GM12878 (cell line): Measurements from ENCODE around the gene EDN2. TPM values are rescaled to one million over a fixed set of nuclear protein-coding genes. Genes with fewer than 3 reads are reported as not detected.

Source experiments
- ATAC-seq: fragments of 200-7000 bp; cut with Tn5 transposase; 3 replicates; pipeline ENCODE4 v1.9.1; 2020; ENCODE audit warnings: mild to moderate bottlenecking, moderate library complexity
- BruUV-seq: library from RNA; stranded (reverse); fragments of 400-500 nt; replicated peaks from 2 replicates; lab custom pipeline; 2021; lab: Mats Ljungman, UMichigan
- CTCF ChIA-PET: fragments of 300-600 bp; sonication (Branson Sonifier 250); formaldehyde crosslinking; extraction: SDS; loops from one replicate; lab custom pipeline; 2021; ENCODE audit warnings: inconsistent platforms; lab: Yijun Ruan, JAX
- POLR2A ChIA-PET: fragments of 350-600 bp; formaldehyde crosslinking; extraction: SDS; loops from one replicate; lab custom pipeline; 2021; ENCODE audit warnings: inconsistent platforms; lab: Charles Lee
- RAD21 ChIA-PET: fragments of 300-600 bp; sonication (Branson Sonifier 250); formaldehyde crosslinking; loops from one replicate; lab custom pipeline; 2023; ENCODE audit warnings: antibody characterized with exemption; ENCODE audit not compliant: unreplicated experiment; lab: Charles Lee
- SMC1A ChIA-PET: fragments of 300-600 bp; sonication (Branson Sonifier 250); formaldehyde crosslinking; loops from one replicate; lab custom pipeline; 2023; ENCODE audit not compliant: unreplicated experiment, uncharacterized antibody; lab: Charles Lee
- DNase-seq: peaks from one replicate; pipeline ENCODE4 v3.0.0-alpha.2; 2011; ENCODE audit warnings: low read depth, low spot score
- FAIRE-seq: peaks from 3 replicates; lab custom pipeline; 2011; peaks lifted over from hg19 to GRCh38; lab: Jason Lieb, UNC
- H2AFZ ChIP-seq: 2 replicates; pipeline ENCODE4 v1.6.0; 2011; ENCODE audit warnings: low read depth, low read length, control low read depth; ENCODE audit not compliant: control insufficient read depth
- H3K27ac ChIP-seq: 2 replicates; pipeline ENCODE4 v1.5.1; 2011; ENCODE audit warnings: control low read depth; ENCODE audit not compliant: control insufficient read depth, insufficient read depth
- H3K27me3 ChIP-seq, 2 experiments: replicated peaks in 1 of 2; 2 replicates each; pipeline versions ENCODE4 v1.6.0 to v1.6.1; 2011; ENCODE audit warnings: low read length in 1 of 2; ENCODE audit not compliant: control insufficient read depth in 2 of 2, insufficient read depth in 2 of 2
- H3K36me3 ChIP-seq, 2 experiments: 2 replicates each; pipeline ENCODE4 v1.5.1; 2011; ENCODE audit warnings: low read length in 1 of 2; ENCODE audit not compliant: control insufficient read depth in 2 of 2, insufficient read depth in 2 of 2
- H3K4me1 ChIP-seq: 2 replicates; pipeline ENCODE4 v1.6.1; 2011; ENCODE audit warnings: mild to moderate bottlenecking, low read length, moderate library complexity, mixed read lengths; ENCODE audit not compliant: control insufficient read depth, insufficient read depth
- H3K4me2 ChIP-seq: 2 replicates; pipeline ENCODE4 v1.6.0; 2011; ENCODE audit warnings: control low read depth; ENCODE audit not compliant: control insufficient read depth, insufficient read depth
- H3K4me3 ChIP-seq: fragments of 200-600 bp; sonication (generic); 2 replicates; pipeline ENCODE4 v1.5.1; 2016
- H3K79me2 ChIP-seq: 2 replicates; pipeline ENCODE4 v1.6.0; 2011; ENCODE audit warnings: low read length; ENCODE audit not compliant: control insufficient read depth, insufficient read depth
- H3K9ac ChIP-seq: 2 replicates; pipeline ENCODE4 v1.8.0; 2011; ENCODE audit warnings: low read length, control low read depth, mixed read lengths; ENCODE audit not compliant: control insufficient read depth, insufficient read depth
- H3K9me3 ChIP-seq: replicated peaks from 3 replicates; pipeline ENCODE4 v1.5.1; 2011; ENCODE audit warnings: mild to moderate bottlenecking, low read length; ENCODE audit not compliant: control insufficient read depth, insufficient read depth
- H4K20me1 ChIP-seq: 2 replicates; pipeline ENCODE4 v1.6.0; 2011; ENCODE audit not compliant: control insufficient read depth, insufficient read depth
- ATF7 ChIP-seq: fragments of 450-650 bp; IDR thresholded peaks from 2 replicates; pipeline ENCODE4 v1.6.1; 2016; ENCODE audit warnings: low read depth, mild to moderate bottlenecking
- FOS ChIP-seq: IDR thresholded peaks from 3 replicates; pipeline ENCODE4 v1.6.1; 2011; ENCODE audit warnings: borderline replicate concordance; ENCODE audit not compliant: insufficient read length; ENCODE audit errors: extremely low read depth
- HDAC6 ChIP-seq: fragments of 200-600 bp; sonication (generic); IDR thresholded peaks from one replicate; pipeline ENCODE4 v1.8.0; 2017; ENCODE audit warnings: antibody characterized with exemption; ENCODE audit not compliant: unreplicated experiment
- MEF2B ChIP-seq: fragments of 450-650 bp; IDR thresholded peaks from 2 replicates; pipeline ENCODE4 v1.6.1; 2018; ENCODE audit warnings: mild to moderate bottlenecking, moderate library complexity; ENCODE audit not compliant: partially characterized antibody, poor library complexity, severe bottlenecking
- NFYB ChIP-seq: IDR thresholded peaks from 2 replicates; pipeline ENCODE4 v1.6.1; 2011; ENCODE audit warnings: low read depth, mild to moderate bottlenecking, low read length, improper control_type of control experiment, moderate library complexity; ENCODE audit not compliant: insufficient read depth
- POU2F2 ChIP-seq: IDR thresholded peaks from 3 replicates; pipeline ENCODE4 v1.6.1; 2011; ENCODE audit warnings: low read depth, mild to moderate bottlenecking, low read length, borderline replicate concordance
- ZBED1 ChIP-seq: IDR thresholded peaks from 2 replicates; pipeline ENCODE4 v1.6.1; 2016; ENCODE audit warnings: borderline replicate concordance
- ZNF622 ChIP-seq: fragments of 450-650 bp; IDR thresholded peaks from 2 replicates; pipeline ENCODE4 v1.6.1; 2017; ENCODE audit warnings: mild to moderate bottlenecking, inconsistent platforms
- WGBS: methylation state at CpG from one replicate; pipeline ENCODE4 v1.1.6; 2016; ENCODE audit warnings: low lambda C conversion rate; ENCODE audit not compliant: insufficient replicate concordance, insufficient coverage; ENCODE audit errors: missing lambda C conversion rate; 5-methylcytosine and 5-hydroxymethylcytosine counted together
- in situ Hi-C: fragments of 300-500 bp; cut with MboI; formaldehyde crosslinking; loops from 9 replicates; pipeline ENCODE4 v1.14.3; 2018; ENCODE audit warnings: mixed read lengths
- intact Hi-C: fragments of 100-400 bp; cut with micrococcal nuclease; formaldehyde crosslinking; loops from one replicate; pipeline ENCODE4 v1.14.2; 2022; ENCODE audit not compliant: unreplicated experiment
- polyA plus RNA-seq, 11 experiments: library from polyadenylated mRNA; depleted of rRNA in 4 of 11; unstranded in 6 of 11; stranded (reverse) in 5 of 11; fragments of >200 nt; fragmentation: Nextera tagmentation in 4 of 11; fragmentation: Illumina TruSeq in 1 of 11; extraction: Ambion mirVana in 4 of 11; extraction: Trizol in 1 of 11; gene quantifications; 1 replicate in 1 of 11; 2 replicates in 10 of 11; pipeline versions ENCODE4 v1.2.1 to v1.2.3, GENCODE V29; 2011 to 2016; ENCODE audit warnings: inconsistent platforms in 2 of 11, missing spikeins in 2 of 11, low read depth in 1 of 11
- total RNA-seq, 4 experiments: library from RNA; depleted of rRNA in 3 of 4; stranded (reverse); fragments of >200 nt in 3 of 4; fragmentation: Illumina TruSeq in 1 of 4; extraction: Trizol in 1 of 4; gene quantifications; 2 replicates each; pipeline versions ENCODE4 v1.2.1 to v1.2.3, GENCODE V29; 2013 to 2021
- TF ChIP-seq, protein P1 (sequence below): fragments of 450-650 bp; conservative IDR thresholded peaks from 2 replicates; pipeline ENCODE4 v1.6.1; 2017; ENCODE audit warnings: mild to moderate bottlenecking, moderate library complexity
- TF ChIP-seq, protein P2 (sequence below): fragments of 450-650 bp; formaldehyde crosslinking; IDR thresholded peaks from 2 replicates; pipeline ENCODE4 v1.5.0; 2022; ENCODE audit warnings: mild to moderate bottlenecking, missing genetic modification characterization
- TF ChIP-seq, protein P3 (sequence below): IDR thresholded peaks from 2 replicates; pipeline ENCODE4 v1.6.1; 2011; ENCODE audit warnings: borderline replicate concordance, low read depth, mild to moderate bottlenecking, moderate library complexity, mixed read lengths, low read length; ENCODE audit not compliant: insufficient read depth; ENCODE audit errors: extremely low read length
- TF ChIP-seq, protein P4 (sequence below): fragments of 450-650 bp; IDR thresholded peaks from 2 replicates; pipeline ENCODE4 v1.6.1; 2016; ENCODE audit warnings: mild to moderate bottlenecking

EDN2 gene
- total and polyA plus RNA-seq, 10 of the 15 experiments (the other 5 are each of a cell fraction or from before 2014, with no cell fraction given): 0.11 to 1.5 (median 0.43) TPM; not detected in 1

DNA sequence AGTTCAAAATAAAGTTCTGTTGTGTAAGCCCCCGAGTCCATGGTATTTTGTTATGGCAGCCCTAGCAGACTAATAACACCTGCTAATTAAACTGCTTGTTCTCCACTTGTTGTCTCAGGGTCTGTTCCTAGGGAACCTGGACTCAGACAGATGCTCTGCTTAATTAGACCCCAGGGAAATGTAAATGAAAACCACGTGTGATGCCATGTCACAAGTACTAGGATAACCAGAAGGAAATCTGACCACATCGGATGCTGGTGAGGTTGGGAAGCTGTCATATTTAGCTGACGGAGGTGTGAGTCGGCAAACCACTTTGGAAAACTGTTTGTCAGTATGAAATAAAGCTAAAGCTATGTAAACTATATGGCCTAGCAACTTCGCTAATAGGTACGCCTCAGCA, 19.6 kb downstream of the EDN2 start:
- ChIA-PET SMC1A (no interaction called here), POLR2A (no interaction called here), CTCF (interaction anchor here (1.2 to 1.3 kb wide), 2 partner anchors 19 to 32 kb away, joined by 3 to 4 read pairs; partner anchors contain the start of gene EDN2), RAD21 (no interaction called here)
- TF ChIP-seq, protein P1, sequence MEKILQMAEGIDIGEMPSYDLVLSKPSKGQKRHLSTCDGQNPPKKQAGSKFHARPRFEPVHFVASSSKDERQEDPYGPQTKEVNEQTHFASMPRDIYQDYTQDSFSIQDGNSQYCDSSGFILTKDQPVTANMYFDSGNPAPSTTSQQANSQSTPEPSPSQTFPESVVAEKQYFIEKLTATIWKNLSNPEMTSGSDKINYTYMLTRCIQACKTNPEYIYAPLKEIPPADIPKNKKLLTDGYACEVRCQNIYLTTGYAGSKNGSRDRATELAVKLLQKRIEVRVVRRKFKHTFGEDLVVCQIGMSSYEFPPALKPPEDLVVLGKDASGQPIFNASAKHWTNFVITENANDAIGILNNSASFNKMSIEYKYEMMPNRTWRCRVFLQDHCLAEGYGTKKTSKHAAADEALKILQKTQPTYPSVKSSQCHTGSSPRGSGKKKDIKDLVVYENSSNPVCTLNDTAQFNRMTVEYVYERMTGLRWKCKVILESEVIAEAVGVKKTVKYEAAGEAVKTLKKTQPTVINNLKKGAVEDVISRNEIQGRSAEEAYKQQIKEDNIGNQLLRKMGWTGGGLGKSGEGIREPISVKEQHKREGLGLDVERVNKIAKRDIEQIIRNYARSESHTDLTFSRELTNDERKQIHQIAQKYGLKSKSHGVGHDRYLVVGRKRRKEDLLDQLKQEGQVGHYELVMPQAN: no peak
- TF ChIP-seq, protein P2, sequence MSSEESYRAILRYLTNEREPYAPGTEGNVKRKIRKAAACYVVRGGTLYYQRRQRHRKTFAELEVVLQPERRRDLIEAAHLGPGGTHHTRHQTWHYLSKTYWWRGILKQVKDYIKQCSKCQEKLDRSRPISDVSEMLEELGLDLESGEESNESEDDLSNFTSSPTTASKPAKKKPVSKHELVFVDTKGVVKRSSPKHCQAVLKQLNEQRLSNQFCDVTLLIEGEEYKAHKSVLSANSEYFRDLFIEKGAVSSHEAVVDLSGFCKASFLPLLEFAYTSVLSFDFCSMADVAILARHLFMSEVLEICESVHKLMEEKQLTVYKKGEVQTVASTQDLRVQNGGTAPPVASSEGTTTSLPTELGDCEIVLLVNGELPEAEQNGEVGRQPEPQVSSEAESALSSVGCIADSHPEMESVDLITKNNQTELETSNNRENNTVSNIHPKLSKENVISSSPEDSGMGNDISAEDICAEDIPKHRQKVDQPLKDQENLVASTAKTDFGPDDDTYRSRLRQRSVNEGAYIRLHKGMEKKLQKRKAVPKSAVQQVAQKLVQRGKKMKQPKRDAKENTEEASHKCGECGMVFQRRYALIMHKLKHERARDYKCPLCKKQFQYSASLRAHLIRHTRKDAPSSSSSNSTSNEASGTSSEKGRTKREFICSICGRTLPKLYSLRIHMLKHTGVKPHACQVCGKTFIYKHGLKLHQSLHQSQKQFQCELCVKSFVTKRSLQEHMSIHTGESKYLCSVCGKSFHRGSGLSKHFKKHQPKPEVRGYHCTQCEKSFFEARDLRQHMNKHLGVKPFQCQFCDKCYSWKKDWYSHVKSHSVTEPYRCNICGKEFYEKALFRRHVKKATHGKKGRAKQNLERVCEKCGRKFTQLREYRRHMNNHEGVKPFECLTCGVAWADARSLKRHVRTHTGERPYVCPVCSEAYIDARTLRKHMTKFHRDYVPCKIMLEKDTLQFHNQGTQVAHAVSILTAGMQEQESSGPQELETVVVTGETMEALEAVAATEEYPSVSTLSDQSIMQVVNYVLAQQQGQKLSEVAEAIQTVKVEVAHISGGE (CRISPR knock-in tag): no peak
- TF ChIP-seq, protein P3, sequence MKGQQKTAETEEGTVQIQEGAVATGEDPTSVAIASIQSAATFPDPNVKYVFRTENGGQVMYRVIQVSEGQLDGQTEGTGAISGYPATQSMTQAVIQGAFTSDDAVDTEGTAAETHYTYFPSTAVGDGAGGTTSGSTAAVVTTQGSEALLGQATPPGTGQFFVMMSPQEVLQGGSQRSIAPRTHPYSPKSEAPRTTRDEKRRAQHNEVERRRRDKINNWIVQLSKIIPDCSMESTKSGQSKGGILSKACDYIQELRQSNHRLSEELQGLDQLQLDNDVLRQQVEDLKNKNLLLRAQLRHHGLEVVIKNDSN: no peak
- no peak for TF ChIP-seq POU2F2
- no peak for TF ChIP-seq NFYB
- TF ChIP-seq MEF2B: no peak
- TF ChIP-seq ATF7: no peak
- no peak for TF ChIP-seq FOS
- TF ChIP-seq ZNF622: no peak
- TF ChIP-seq HDAC6: no peak
- TF ChIP-seq, protein P4, sequence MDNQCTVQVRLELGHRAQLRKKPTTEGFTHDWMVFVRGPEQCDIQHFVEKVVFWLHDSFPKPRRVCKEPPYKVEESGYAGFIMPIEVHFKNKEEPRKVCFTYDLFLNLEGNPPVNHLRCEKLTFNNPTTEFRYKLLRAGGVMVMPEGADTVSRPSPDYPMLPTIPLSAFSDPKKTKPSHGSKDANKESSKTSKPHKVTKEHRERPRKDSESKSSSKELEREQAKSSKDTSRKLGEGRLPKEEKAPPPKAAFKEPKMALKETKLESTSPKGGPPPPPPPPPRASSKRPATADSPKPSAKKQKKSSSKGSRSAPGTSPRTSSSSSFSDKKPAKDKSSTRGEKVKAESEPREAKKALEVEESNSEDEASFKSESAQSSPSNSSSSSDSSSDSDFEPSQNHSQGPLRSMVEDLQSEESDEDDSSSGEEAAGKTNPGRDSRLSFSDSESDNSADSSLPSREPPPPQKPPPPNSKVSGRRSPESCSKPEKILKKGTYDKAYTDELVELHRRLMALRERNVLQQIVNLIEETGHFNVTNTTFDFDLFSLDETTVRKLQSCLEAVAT: no peak
- no peak for TF ChIP-seq ZBED1
- H3K4me3 ChIP-seq: no peak overlapping the region
- intact Hi-C loops (no loop called here), in situ Hi-C loops (no loop called here)
- BruUV-seq: no TSS peak
- no peak for FAIRE-seq
- H3K36me3 ChIP-seq: no peaks in the 10 kb centered on the region
- DNase-seq: no peak
- H4K20me1 ChIP-seq: no peaks in the 10 kb centered on the region
- H2AFZ ChIP-seq: no peak overlapping the region
- 40% methylated on average over 7 of the region's 7 CpGs for WGBS
- no peak for ATAC-seq
- no peaks in the 10 kb centered on the region for H3K79me2 ChIP-seq
- H3K4me2 ChIP-seq: no peak overlapping the region
- H3K4me1 ChIP-seq: no peaks in the 10 kb centered on the region
- H3K27ac ChIP-seq: no peak overlapping the region
- H3K27me3 ChIP-seq: peaks cover 0 to under 1% of the 10 kb centered on the region in 2 experiments; a peak in 3 of 4 replicates
- no peak overlapping the region for H3K9ac ChIP-seq
- no peaks in the 10 kb centered on the region for H3K9me3 ChIP-seq
